Activated CD4-positive, alpha-beta T cell treated with anti-CD3 and anti-CD28 coated beads, Interleukin-10, Interleukin-2, amounts not matched to agents 100 ng/mL and 50 ng/mL, durations not matched to agents 16 hours and 8 hours (primary cell): ENCODE results near the gene STK10.

Experiments used
- DNase-seq: peaks from one replicate; pipeline ENCODE4 v3.0.0-alpha.2; 2020

STK10 gene

DNA sequence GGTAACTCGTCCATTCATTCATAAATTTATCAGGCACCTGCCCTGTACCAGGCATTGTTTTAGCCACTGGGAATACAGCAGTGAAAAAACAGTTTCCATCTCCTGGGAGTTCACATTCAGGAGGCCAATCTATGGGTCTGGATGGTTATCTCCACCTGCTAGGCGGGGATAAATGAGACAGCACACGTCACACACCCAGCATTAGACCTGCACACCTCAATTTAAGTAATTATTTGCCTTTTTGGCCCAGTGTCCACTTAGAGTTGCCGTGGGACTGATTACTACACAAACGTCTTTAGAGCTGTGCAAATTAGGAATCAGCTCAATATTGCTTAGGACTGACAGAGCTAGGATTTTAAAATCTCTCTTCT, 46.1 kb downstream of the STK10 start:
- DNase-seq = no peak

DNA sequence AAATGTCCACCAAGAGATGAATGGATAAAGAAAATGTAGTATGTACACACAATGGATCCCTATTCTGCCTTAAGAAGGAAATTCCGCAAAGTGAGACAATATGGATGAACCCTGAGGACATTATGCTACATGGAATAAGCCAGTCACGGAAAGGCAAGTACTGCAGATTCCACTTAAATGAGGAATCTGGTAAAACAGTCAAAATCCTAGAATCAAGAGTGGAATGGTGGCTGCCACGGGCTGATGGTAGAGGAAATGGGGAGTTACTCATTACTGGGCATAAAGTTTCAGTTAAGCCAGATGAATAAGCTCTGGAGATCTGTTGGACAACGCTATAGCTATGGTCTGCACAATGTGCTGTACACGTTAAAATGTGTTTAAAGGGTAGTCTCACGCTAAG, 47.2 kb downstream of the STK10 start:
- no peak for DNase-seq

DNA sequence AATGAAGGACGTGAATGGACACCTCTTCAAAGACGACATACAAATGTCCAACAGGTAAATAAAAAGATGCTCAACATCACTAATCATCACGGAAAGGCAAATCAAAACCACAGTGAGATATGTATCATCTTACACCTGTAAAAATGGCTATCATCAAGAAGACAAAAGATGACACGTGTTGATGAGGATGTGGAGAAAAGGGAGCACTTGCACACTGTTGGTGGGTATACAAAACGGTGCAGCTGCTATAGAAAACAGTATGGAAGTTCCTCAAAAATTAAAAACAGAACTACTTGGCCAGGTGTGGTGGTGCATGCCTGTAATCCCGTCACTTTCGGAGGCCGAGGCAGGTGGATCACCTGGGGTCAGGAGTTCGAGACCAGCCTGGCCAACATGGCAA, 47.9 kb downstream of the STK10 start:
- no peak for DNase-seq

DNA sequence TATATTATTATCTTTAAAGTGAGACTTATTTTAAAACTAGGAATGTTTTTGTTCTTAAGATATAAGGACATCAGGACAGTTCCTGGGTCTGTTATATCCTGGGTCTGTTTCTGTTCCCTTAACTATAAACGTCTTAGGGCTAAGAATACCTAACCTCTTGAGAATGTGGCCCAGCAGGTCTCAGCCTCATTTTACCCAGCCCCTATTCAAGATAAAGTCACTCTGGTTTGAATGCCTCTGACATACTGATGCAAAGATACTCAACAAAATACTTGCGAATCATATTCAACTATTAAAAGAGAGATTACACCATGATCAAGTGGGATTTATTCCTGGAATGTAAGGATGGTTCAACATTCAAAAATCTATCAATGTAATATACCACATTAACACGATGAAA, 51.0 kb downstream of the STK10 start:
- DNase-seq = no peak

DNA sequence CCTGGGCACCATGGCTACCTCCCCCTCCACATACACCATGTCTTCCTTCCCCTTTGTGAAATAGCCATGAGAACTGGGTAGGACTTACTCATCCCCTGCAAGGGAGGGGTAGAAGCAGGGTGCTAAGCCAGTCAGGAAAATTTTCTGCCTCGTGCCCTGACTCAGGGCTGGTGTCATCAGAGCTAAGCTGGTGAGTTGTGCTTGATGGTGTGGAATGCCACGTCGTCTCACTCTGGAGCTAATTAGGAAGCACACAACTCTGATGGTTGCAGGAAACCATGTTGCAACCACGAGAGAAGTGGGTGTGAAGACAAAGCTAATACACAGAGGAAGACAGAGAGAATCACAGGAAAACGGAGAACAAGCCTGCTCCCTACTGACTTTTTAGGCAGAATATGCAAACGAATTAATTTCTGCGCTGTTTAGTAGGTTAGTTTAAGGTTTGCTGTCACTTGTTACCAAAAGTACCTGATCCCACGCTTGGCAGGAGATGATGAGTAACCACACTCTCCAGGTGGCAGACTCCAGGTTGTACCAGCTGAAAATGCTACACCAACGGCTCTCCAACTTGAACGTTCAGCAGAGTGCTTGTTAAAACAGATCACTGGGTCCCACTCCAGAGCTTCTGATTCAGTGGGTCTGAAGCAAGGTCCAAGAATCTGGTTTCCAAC, 54.5 kb downstream of the STK10 start:
- peak; percentile 53 for DNase-seq

DNA sequence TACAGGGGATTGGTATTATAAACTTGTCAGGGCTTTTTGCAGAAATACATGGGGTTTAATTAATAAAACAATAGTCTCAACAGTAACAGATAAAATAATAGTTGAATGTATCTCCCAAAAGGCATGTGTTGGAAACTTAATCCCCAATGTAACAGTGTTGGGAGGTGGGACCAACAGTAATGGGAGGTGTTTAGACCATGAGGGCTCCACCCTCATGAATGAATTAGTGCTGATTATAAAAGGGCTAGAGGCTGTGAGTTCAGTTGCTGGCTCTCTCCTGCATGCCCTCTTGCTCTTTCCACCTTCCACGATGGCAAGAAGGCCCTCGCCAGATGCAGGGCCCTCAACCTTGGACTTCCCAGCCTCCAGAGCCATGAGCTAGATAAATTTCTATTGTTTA, 56.3 kb downstream of the STK10 start:
- DNase-seq = no peak

DNA sequence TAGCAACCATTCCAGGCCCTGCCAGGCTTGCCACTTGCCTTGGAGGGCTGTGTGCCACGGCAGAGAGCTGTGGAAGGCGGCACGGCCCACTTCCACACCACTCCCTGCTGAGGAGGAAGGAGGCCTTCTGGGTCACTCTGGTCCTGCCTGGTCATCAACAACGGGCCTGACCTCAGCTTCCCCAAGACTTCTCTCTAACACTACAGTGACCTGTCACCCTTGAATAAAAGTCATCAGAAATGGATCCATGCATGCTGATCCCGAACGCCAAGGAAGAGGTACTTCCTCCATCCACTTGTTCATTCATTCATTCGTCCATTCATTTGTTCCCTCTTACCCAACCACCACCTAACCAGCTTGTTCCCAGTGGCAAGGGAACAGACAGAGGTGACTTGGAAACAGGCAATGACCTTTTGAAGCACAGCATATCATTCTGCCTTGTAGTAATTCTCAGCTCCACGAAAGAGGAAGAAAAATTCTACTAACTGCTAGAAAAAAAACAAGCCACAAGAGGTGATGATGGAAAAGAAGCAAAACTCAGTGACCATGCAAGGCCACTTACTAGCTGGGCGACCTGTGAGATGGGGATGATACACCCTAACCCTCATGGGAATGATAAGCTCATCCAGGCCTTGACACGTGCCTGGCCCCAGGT, 58.6 kb downstream of the STK10 start:
- no peak for DNase-seq

DNA sequence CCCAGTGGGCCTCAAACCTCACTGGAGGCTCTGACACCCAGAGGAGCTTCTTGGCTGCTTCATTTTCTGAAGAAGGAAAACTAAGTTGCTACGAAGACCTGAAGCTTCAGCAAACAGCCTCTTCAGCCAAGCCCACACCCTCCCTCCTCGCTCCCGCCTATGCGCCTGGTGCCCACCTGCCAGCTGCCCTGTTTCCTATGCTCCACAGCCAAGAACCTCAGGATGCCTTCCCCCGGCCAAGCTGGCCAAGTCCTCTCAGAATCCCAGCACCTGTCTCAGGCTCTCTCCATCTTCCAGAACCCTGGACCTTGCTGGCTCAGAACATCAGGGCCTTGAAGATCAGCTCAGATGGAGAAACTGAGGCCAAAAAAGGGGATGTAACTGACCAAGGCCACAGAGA, 60.4 kb downstream of the STK10 start:
- no peak for DNase-seq

DNA sequence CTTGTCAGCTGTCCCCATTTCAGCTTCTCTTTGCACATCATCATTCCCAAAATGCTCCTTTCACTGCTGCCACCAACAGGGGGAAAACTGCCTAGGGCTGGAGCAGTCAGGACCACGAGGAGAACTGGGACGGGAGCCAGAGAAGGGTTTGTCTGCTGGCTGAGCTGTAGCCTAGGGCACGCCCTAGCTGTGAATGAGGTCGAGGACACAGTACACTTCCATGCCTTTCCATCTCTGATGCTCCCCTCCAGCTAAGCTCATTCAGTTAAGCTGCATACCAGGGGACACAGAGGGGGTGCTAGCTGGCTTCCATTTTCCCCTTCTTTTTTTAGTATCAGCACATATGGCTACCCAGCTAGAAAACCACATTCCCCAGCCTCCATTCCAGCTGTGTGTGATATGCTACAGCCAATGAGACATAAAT, 64.7 kb downstream of the STK10 start:
- DNase-seq = no peak

DNA sequence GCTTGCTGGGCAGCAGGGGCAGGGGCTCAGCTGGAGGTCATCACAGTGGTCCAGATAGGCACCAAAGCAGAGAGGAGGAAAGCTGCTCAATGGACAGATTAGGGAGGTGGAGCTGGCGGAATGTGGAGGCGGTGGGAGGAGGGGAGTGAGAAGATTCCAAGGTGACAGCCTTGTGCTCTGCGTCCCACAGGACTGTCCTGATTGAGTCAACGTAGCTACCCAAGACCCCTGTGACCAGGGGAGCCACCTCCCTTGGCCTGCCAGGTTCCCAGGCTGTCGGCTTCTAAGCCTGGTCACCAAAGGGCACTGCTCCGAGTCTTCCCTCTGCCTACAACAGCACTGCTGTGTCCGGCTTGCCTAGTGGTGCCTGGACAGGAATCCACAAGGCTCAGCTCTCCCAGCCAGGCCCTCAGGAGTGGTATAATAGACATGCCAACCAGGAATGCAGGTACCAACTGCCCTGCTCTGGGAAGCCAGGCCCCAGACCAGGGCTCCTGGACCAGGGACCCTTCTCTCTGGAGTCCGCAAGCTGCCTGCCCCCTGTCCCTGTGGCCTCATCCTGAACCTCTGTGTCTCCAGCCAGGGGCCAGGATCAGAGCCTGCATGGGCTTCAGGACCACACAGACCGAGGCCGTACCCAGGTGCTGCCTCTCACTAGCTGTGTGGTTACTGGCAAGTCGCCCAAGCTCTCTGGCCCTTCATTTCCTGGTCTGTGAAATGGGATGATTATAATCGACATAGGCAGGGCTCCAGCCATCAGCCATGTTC, 67.9 kb downstream of the STK10 start:
- no peak for DNase-seq

DNA sequence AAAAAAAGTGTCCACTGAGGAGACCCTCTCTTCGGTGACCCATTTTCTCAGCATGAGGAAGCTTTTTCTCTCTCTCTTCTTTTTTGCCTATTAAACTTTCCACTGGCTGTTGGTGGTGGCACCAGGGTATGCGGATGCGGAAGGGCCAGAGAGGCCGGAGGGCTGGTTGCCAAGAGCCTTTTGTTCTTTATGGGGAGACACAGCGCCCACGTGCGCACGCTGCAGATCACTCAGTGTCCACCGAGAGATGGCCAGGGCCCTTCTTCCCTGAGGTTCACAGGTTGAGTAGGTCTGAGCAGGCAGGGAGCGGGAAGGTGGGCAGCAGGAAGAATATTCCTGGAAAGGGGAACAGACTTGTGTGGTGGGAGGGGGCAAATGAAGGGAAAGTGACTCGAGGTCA, 69.1 kb downstream of the STK10 start:
- DNase-seq = no peak

DNA sequence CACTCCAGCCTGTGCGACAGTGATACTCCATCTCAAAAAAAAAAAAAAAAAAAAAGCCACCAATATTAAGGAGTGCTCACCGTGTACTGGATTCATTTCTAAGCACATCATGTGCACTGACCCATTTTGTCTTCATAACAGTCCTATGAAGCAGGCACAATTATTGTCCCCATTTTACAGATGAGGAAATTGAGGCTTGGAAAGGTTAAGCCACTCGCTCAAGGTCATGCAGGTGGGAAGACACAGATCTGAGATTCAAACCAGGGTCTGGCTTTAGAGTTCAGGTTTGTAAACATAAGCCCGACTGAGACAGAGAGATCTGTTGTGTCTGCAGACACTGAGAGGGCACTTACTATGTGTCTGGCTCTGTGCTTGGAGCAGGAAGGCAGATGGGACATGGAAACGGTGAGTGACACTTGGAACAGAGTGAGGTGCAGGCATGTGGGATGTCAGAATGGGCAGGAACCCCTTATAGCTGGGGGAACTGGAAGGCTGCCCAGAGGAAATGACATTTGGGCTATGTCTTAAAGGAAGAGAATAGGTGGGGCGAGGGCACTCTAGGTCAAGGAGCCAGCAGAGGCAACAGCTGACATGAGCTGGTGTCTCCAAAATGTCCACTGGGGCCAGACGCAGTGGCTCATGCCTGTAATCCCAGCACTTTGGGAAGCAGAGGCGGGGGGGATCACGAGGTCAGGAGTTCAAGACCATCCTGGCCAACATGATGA, 69.9 kb downstream of the STK10 start:
- no peak for DNase-seq

DNA sequence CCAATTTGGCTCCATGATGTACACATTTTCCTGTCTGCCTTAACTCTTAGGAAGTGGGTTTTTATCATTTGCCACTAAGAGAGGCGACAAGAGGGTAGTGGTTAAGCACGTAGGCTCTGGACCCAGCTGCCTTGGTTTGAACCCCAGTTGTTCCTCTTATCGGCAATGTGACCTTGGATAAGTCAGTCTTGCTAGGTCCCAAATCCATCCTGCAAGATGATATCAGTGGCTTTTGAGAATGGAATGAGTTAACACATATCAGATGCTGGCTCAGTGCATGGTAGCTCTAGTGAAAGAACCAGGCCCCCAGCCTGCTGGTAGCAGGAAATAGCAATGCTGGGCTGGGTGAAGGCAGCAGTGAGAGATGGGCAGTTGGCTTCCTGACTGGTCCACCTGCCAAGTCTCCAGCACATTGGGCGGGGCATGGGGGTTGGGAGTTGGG, 72.5 kb downstream of the STK10 start:
- peak; percentile 55 for DNase-seq

DNA sequence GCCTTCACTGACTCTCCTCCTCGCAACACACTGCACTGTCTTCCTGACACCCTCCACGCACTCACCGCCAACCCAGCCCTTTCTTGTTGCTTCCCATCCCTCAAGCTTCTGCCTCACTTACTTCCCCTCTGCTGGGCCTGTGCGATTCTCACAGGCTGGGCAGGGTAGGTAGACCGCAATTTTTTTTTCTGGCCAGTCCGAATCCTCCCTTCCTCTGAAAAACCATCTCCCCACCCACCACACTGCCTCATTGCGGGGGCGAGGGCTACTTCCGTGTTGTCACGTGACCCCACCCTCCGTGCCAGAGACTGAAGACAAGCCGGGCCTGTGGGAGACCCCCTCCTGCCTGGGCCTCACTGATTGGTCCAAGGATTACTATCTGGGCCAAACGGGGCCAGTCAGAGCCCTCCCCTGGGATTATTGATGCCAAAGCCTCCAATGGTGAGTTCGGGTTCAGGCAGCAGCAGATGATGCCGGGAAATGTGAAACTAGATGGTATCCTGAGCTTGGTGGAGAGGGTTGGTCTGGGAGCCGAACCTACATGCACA, 73.1 kb downstream of the STK10 start:
- peak; percentile 98 for DNase-seq

DNA sequence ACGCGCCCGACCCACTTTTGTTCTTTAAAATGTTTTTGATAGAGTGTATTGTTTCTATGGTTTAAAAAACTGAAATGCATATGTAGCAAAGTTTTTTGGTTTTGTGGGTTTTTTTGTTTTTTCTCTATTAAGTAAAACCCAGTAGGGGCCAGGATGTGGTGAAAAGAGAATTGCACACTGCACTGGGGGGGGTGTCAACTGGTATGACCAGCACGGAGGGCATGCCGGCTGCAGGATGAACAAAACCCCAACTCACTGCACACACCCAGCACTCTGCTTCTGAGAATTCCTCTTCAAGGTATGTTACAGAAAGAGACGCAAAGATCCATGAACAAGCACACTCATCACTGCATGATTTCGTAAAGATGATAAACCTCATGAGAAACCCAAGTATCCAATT, 75.0 kb downstream of the STK10 start:
- DNase-seq = peak; percentile 95

DNA sequence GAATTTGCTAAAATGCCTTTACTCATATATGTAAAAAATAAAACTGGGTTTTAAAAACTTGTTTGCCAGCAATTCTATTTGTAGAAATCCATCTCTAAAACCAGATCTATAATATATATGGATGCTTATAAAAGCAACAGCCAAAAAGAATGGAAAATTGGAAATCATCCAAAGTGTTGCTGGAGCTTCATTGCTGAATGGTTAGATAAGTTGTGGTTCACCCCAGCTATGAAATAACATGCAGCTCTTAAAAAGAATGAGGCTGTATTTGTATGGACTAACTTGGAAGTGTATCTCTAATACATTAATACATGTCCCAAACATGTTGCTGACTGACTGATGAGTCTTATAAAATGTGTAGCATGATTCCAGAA, 76.2 kb downstream of the STK10 start:
- DNase-seq = no peak

DNA sequence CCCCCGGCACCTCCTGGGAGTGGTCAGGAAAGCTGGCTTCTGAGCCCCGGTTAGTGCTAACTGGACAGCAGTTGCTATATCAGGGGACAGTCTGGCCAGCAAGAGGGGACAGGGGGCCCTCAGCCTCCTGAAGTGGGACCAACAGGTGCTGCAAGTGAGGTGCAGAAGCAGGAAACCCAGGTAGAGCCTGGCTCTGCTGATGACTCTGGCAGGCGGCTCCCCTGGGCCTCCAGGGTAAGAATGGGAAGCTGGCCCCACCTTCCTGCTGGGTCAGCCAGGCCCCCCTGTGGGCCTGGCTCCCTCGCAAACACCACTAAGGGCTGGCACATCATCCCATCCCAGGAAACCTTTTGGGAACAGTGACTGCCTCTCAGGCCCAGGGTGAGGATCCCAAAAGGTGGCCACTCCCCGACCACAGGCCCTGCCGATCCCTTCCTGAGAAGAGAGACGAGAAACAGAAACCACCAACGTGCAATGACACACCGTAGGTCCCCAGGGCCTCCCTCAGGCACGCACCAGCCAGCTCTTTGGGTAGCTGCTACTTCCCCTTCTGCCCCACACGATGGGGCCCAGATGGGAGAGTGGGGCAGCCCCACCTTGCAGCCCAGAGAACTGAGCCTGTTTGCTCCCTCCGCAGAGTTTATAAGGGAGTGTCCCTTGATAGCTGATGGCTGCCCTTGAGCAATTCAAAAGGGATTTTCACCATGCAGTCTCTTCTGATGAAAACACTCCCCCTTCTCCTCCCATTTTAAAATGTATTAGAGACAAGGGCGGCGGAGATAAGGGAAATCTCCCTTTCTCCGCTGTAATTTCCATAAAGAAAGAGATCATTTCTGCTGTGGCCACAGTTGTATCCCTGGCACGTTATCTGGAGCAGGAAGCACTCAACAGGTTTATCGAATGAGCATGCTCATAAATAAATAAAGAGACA, 76.8 kb downstream of the STK10 start:
- peak; percentile 94 for DNase-seq

DNA sequence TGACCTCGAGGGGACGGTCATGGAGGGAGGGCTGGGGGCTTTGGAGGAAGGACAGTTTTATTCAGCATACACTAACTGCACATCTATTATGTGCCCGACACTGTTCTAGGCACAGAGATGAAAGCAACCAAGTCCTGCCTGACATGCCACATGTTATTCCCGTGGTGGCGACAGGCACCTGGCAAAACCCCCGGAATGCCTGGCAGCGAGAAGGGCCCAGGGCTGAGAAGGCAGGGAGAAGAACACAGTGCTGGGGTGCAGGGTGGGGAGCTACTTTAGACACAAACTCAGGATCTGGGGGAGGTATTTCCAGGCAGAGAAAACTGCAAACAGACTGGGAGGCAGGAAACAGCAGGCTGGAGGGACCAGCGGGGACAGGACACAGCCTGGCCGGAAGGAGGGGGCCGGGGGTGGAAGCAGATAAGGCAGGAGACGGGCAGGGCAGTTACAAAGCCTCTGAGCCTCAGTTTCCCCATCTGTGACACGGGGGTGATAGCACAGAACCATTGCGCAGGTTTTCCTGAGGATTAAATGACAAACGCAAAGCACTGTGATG, 77.7 kb downstream of the STK10 start:
- no peak for DNase-seq

DNA sequence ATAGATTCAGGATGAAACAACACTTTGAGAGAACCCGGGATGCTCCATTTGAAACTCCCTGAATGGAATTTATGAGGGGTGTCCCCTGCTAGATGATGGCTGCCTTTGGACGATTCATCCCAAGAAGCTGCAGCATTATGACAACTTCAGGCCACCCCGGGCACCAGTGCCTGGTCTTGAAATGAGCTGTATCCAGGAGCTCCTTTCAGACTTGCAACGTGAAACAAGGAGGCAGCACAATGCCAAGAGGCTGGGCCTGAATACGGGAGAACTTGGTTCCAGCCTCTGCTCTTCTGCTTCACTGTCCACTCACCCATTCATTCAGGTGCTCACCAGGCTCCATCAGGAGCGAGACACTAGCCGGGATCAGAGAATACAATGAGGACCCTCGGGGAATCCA, 78.3 kb downstream of the STK10 start:
- peak; percentile 43 for DNase-seq

DNA sequence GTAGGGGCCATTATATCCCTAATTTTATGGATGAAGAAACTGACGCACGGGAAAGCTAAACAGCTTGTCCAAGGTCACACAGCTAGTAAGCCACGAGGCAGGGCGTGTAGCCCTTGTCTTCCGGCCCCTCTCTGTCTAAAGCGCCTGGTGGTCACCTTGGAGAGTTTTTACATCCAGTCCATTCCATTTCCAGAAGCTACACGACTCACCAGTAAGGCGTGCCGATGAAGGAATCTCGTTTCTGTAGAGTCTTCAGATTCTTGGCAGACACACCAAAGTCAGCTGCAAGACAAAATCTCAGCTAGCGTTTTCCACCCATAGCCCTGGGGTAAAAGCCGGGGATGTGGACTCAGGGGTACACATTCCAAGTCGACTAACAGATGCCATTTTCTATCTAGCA, 80.5 kb downstream of the STK10 start:
- no peak for DNase-seq

DNA sequence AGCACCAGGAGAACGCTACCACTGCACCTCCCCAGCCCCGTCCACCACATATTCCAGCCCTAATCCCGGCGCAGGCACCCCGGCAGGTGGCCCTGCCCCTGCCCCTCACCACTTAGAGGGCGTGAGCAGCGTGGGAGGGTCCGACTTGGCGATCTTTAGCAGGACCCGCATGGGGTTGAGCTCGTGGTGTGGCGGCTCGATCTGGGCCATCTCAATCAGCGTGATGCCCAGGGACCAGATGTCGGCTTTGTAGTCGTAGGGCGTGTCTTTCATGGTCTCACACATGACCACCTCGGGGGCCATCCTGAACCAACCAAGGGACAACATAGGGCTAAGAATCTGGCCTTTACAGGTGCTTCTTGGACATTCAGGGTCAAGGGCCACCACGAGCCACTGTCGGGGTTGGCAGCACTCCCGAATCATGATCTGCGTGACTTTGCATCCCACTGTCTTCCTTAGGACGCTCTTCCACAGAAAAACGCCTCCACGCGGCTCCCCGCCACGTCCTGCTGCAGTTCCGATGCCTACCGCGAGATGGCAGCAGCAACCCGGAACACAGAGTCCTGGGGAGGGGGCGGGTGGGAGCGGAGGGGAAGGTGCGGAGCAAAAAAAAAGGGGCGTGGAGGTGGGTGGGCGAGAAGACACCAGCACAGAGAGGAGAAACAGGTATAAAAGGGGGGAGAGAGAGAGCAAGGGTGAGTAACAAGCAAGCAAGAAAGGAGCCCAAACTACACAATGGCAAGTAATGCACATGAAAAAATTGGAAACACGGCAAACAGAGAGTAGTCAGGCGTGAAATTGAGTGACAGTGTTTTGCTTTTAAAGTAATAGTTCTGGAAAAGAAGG, 81.3 kb downstream of the STK10 start:
- DNase-seq = peak; percentile 62
